HK-2 (cell line): ENCODE data around the gene BMPR1B.

Experiments used
- DNase-seq: peaks from one replicate; pipeline ENCODE4 v3.0.0-alpha.2; 2018; ENCODE audit not compliant: unreplicated experiment

The BMPR1B gene

GRCh38 chr4:95183656-95184408 is 426.1 kb downstream of the BMPR1B start:
- DNase-seq: no peak

DNA sequence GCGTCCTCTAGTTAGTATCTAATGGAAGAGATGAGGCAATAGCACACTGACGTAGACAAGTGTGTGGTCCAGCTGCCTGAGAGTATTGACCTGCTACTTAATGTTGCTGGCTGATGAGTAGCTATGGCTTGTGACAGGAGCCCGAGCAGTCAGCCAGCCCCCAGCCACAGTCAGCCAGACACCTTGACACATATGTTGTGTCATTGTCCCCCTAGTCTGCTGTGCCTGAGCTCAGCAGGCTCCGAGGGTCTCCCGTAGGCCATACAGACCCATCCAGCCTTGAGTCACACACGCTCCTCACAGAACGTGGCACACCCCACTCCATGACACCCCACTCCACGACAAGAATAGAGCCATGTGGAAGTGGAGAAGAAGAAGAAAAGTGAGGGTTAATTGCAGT is 428.9 kb downstream of the BMPR1B start:
- DNase-seq: no peak

GRCh38 chr4:95188701-95189370 is 431.1 kb downstream of the BMPR1B start:
- no peak for DNase-seq

- DNase-seq: no peak
Measured at GRCh38 chr4:95190751-95191436, 433.1 kb downstream of the BMPR1B start.

GRCh38 chr4:95191537-95191936 is 433.8 kb downstream of the BMPR1B start:
- DNase-seq: no peak

- no peak for DNase-seq
Measured at GRCh38 chr4:95193391-95194224, 435.9 kb downstream of the BMPR1B start.

GRCh38 chr4:95197353-95197752 is 439.6 kb downstream of the BMPR1B start:
- DNase-seq: no peak

GRCh38 chr4:95198961-95199360 is 441.2 kb downstream of the BMPR1B start:
- DNase-seq: no peak

- no peak for DNase-seq
Measured at GRCh38 chr4:95204267-95204844, 446.6 kb downstream of the BMPR1B start.

DNA sequence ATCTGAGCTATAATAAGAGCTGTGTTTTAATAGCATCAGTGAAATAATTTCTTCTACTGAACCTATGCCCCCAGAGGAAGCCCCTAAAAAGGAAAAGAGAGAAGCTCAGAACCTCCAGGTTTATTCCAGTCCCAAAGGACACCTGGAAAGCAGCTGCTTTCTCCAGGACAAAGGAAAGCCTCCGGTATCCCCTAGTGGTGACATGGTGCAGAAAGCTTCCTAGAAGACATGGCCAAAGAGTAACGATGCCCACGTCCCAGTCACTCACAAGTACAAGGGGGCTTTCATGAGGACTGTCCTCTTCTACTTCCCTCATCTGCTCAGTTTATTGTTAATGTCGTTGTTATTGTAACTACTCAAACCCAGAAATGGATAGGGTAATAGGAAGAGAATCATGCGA is 447.1 kb downstream of the BMPR1B start:
- DNase-seq: no peak
